AG09319 (cell line): ENCODE measurements around the gene RTTN.

Experiments
- DNase-seq: peaks from one replicate; pipeline ENCODE4 v3.0.0-alpha.2; 2010; ENCODE audit warnings: low read depth; ENCODE audit errors: extremely low read depth
- CTCF ChIP-seq: IDR thresholded peaks from 2 replicates; pipeline ENCODE4 v1.5.1; 2011; ENCODE audit warnings: low read depth, mild to moderate bottlenecking, inconsistent platforms, low read length, moderate library complexity

The RTTN gene

DNA sequence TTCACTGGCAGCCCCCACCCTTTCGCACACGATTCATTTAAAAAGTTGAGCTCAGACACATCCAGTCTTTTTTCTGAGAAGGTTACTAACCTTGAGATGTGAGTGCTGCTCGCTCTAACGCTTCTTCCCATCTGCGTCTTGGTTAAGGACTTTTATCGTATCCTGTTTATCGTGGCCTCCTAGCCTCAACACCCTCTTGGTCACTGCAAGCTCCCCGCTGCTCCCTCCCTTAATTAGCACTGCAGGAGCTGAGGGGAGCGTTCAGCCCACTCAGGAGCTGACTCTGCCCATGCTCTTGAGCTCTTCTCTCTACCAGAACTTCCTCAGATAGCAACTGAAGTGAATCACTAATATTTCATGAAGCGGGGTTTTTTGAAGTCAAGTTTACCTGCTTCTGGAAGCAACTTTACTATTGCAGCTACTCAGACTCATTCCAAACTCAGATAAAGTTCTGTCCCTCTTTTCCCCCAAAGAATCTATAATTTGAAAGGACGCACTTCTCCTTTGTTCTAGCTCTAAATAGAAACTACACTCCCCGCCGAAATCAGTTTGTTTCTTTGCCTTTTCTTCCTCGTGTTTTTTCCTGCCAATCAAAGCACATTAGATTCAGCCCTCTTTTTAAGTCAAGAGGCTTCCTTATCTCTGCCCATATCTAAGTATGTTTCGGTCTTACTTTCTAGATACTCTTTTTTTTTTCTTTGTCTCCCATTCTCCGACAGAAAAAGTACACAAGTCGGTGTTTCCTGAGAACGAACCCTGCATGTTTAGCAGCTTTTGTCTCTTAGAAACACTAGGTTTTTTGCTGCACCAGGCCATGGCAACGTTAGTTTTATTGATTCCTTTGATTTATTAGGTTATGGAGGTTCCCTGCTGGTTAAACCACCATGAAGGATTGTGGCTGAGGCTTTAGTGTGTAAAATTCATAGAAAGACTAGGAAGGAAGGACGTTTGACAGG, 248.5 kb downstream of the RTTN start:
- no peak for TF ChIP-seq CTCF
- DNase-seq = no peak

DNA sequence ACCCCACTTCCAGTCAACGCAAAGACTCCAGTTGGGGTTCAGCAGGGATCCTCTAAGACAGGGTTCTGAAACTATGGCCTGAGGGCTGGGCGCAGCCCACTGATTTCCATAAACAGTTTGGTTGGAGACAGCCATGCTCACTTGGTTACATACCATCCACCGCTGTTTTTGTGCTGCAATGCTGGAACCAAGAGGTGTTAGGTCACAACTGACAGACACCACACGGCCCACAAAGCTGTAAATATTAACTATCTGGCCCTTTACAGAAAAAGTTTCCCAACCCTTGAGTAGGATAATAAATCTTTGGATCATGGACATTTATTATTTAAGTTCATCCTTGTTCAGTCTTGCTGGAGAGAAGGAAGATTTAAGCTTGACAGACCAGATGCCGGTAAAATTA, 249.4 kb downstream of the RTTN start:
- TF ChIP-seq CTCF = no peak
- no peak for DNase-seq

- TF ChIP-seq CTCF = no peak
- no peak for DNase-seq
These were observed 250.6 kb downstream of the RTTN start for GRCh38 chr18:69954719-69955480.

GRCh38 chr18:69953191-69953590, 252.3 kb downstream of the RTTN start:
- DNase-seq = no peak
- TF ChIP-seq CTCF = no peak
